Activated T-cell treated with anti-CD3 and anti-CD28 coated beads for 4 hours (primary cell): ENCODE data around the gene SPINK6.

ENCODE experiments used
- DNase-seq: peaks from one replicate; pipeline ENCODE4 v3.0.0-alpha.2; 2020

Gene SPINK6

GRCh38 chr5:148224117-148224742 is 21.4 kb downstream of the SPINK6 start:
- no peak for DNase-seq

DNA sequence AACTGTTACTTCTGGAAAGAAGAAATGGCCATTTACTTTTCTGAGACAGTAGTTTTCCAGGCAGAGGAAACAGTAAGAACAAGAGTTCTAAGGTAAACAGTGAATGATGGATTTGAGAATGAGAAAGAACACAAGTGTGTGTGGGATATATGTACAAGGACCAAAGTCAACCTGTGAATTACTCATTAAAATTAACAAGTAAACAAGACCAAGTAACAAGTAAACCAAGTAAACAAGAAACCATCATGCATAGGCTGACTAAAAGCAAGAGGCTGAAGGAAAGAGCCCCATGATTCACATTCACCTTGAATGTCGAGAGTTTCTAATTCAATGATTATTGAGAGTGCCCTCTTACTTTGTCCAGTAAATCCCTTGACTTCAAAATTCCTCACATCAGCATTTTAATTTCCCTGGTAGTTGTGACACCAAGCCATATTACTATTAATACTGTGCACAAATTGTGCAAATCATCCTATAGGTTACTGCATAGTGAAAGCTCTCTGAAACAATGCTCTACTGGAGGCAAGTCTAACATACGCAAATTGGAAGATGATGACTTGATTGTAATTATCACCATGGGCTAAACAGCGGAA is 25.6 kb downstream of the SPINK6 start:
- DNase-seq = no peak

DNA sequence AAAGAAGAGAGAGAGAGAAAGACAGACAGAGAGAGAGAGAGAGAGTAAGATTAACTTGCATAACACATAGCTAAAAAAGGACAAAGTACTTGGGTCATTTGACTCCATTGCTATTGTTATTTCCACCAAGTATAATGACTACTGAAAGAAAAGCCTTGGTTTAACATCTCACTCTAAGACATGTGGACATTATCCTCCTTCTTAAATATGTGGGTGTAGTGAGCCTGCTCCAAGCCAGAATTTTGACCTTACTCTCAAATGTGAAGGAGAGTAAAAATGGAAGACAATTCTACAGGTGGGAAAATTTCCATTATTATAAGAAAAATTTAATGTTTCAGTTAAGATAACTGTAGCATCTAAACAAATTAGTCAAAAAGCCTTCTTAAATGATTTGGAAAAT is 27.0 kb downstream of the SPINK6 start:
- DNase-seq = no peak

DNA sequence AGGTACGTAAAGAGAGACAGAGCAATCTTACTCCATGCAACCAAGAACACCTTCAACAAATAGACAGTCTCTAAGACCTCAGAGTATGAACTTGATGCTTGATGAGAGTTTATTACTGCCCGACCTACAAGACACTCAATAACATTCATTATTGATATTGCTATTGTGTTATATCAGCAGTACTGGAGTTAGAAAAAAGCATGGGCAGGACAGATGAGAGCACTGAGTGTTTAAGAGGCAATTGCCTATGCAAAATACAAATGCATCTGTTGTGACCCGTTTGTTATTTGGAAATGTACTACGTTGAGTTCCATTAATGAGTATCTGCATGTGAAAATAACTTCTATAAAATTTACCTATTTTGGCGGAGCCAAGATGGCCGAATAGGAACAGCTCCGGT is 27.4 kb downstream of the SPINK6 start:
- no peak for DNase-seq

GRCh38 chr5:148237785-148238417 is 35.1 kb downstream of the SPINK6 start:
- no peak for DNase-seq

GRCh38 chr5:148238418-148238794 is 35.6 kb downstream of the SPINK6 start, which contains the start of gene MARCOL:
TSS of gene MARCOL (plus strand) at chr5:148238525. CDS start at chr5:148238598, 73 bp downstream.
- no peak for DNase-seq

- DNase-seq = no peak
Observed at GRCh38 chr5:148248894-148249293, 46.1 kb downstream of the SPINK6 start.

- DNase-seq = no peak
Observed at GRCh38 chr5:148255456-148255855, 52.6 kb downstream of the SPINK6 start.

DNA sequence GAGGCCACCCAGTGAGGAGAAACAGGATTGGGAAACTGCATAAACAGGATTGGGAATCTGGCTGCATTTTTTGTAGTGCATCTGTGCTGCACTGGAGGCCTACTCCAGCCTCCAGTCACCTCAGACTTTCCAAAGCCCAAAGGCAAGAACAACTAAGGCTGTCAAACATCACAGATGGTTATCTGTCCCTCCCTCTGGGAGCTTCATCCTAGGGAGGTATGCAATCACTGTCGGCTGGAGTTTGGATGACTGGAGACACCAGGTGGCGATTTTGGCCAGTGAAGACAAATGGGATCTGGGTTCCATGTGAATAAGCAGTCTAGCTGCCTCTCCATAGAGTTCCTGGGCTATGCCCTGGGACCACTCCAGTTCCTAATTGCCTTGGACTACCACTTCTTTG is 56.4 kb downstream of the SPINK6 start:
- DNase-seq = no peak

GRCh38 chr5:148261221-148261620 is 58.4 kb downstream of the SPINK6 start:
- DNase-seq = no peak
